Hepatic stellate cell (primary cell): ENCODE measurements around the gene CD93.

Experiments used
- DNase-seq: peaks from one replicate; pipeline ENCODE4 v3.0.0; 2011; ENCODE audit warnings: low spot score

CD93 gene

DNA sequence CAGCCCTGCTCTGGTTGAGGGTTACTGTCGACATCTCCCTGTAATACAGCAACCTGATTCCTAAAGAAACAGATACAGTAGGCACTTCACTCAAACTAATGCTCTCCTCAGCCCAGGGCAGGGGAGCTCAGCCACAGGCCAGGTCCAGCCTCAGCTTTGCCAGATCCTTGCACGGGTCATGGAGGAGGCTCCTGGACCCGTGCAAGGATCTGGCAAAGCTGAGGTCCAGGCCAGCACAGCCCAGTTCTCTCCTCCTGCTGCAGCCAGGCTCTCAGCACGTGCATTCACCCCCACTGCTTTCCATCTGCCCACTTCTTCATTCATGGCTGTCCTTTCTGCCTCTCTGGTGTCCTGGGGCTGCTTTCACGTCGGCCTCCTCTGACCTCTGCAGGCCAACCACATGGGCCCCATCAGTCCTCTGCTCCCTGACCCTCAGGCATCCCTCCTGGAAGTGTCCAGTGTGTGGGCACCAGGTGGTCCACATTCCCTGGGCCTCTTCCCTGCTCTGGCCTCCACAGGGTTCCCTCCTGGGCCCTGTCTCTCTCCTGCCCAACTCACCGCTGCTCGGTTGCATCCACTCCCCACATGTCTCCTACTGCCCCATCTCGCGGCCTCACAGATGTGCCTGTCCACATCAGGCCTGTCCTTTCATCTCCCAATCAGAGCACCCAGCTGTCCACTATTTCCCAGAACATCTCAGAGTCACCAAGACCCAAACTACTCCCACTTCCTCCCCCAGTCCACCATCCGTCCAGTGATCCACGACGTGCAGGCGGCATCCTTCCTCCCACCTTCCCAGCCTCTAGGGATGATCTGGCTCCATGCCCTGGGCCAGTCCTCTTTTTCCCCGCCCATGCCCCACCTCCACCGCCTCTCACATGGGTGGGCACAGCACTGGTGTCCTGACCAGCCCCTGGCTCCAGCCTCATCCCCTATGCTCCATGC is 11.8 kb upstream of the CD93 start:
- DNase-seq: no peak

DNA sequence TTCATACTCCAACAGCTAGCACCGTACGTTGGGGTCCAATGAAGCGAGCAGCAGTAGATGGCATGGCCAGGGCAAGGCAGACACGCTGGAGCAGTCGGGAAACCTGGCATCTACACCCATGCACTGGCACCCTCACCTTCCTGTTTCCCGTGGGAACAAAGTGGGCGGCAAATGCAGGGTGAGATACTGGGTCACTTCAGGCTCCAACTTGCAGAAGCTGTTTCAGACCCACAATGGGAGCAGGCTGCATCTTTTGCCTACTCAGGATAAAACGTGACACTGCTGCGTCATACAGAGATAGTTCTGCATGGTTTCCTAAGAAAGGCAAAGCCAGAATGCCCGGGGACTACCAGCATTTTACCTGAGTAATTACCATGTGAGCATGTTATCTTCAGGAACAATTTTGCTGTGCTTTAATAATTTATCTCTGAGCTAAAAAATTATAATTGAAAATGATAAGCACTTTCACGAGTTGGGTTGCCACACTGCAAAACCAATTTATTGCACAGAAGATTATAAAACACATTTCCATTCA is 10.9 kb upstream of the CD93 start:
- no peak for DNase-seq

DNA sequence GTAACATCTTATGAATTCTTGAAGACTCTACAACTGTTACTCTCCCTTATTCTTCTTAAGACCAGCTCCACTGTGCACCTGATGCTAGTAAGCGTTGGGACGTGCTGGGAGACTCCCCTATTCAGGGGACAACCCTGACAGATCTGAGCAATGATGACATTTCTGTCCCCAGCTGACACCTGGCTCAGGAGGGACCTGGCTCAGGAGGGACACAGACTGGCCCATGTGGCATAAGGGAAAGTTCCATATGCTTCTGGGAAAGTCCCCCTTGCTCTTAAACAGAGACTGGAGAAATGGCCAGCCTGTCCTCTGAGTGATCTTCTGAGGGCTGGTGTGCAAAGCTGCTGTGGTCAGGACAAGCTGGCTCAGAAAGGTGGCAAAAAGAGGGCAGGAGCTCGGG is 10.0 kb upstream of the CD93 start:
- no peak for DNase-seq

DNA sequence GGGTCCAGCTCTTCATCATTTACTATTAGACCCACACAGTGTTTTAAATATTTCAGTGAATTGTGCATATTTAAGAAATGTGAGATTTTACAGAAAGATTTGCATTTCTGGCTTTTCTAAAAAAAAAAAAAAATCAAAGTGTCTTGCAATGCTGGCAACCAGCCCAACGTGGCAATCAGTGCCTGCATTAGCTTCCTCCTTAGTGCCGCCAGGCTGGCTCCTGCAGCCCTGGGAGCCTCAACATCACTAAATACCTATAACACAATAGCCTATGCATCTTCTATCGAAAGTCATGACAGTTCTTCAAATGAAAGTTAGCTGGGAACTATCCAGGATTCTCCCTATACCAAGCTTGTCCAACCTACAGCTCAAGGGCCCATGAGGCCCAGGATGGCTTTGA is 9.4 kb upstream of the CD93 start:
- DNase-seq: no peak

DNA sequence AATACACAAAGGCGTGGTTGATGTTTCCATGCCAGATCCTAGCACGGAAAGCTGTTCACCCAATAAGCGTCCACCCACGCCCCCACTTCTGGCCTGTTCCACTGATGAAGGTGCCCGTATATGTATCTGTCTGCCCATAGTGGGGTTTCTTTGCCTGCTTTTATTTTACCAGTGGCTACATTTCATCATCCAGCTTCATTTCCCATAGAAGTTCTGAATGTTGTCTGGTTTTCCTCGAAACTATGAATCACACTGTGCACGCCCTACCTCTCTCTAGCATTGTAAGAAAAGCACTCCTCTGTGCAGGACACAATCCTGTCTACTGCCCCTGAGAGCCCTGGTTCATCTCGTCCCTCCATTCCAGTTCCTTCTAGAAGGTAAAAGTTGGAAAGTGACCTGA is 8.8 kb upstream of the CD93 start:
- DNase-seq: no peak

DNA sequence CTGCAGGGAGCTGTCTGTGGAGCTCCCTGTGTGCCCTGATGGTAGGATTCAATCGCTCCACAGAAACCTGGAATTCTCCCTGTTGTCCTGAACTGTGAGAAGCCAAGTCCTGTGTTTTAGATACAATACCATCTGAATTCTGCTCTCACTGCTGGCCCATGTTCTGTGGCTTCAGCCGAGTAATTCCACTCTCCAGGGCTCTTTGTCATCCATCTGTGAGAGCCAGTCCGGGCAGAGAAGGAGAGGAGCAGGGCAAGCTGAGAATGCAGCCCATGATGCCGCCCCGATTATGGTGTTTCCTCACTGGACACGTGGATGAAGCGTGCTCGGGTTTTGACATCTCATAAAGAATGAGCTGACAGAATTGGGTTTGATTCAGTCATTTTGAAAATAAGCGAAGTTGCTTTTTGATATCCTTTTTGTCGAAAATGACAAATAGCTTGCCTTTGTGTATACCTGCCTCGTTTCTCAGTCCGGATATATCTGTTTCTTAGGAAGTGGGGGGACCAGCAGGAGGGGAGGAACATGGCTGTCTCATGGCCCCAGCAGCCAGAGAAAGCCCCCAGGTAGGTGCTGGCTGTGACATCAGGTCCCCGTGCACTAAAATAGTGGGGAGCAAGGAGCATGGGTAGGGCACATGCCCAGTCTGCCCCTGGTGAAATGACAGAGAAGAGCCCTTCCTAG is 8.2 kb upstream of the CD93 start:
- DNase-seq: no peak

DNA sequence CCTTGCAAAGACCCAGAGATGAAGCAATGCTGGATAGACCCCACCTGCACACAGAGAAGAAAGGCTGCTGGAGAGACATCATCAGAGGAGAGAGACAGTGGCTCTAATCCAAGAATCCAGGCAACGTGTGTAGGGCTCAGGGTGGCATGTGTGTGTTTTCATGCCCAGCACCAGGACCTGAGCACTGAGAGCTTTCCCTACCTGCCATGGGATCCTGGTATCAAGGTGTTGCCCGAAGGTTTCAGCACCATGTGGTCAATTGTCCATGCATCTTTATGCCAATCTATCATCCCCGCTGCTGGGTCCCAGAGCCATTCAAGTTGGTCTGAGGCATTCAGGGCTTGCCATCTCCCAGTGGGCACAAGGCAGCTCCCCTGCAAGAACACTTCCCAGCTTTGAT is 7.5 kb upstream of the CD93 start:
- no peak for DNase-seq

DNA sequence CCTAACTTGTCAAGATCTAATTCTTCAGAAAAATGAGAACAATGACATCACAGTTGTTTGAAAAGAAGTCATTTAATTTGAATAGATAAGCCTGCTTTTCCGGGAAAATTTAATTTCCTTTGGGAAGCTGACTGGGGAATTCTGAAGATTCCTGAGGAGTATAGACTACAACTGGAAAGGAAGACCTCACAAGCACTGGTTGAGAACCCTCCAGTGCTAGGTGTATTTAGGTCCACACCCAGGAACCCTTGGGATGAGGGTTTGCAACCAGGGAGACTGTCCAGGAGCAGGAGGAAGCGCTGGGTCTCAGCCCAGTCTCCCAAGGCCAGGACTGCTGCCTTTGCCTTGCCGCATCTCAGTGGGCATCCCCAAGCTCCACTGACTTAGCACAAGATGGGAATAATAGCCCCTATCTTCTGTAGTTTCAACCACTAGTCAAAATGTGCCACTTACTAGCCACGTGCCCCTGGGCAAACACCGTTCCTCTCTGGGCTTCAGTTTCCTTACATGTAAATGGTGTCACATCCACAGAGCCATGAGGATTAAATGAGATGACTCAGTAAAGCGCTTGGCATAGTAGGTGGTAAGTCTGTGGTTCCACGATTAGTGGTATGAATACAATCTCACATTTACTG is 6.9 kb upstream of the CD93 start:
- no peak for DNase-seq

DNA sequence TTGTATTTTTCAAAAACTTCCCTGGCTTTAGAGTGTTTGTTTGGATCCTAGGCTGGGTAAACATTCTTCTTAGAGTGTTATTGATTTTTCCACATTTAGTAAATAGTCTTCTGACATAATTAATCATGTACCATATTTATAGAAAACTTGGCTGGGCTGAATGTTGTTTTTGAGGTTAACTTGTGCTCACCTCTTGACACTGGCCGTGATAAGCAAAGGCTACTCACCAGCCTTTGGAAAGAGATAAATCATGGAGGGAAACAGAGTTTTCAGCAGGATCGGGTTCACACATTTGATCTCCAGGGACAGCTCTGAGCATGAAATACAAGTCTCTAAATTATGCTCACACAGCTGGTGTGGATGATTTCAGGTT is 6.2 kb upstream of the CD93 start:
- DNase-seq: no peak

DNA sequence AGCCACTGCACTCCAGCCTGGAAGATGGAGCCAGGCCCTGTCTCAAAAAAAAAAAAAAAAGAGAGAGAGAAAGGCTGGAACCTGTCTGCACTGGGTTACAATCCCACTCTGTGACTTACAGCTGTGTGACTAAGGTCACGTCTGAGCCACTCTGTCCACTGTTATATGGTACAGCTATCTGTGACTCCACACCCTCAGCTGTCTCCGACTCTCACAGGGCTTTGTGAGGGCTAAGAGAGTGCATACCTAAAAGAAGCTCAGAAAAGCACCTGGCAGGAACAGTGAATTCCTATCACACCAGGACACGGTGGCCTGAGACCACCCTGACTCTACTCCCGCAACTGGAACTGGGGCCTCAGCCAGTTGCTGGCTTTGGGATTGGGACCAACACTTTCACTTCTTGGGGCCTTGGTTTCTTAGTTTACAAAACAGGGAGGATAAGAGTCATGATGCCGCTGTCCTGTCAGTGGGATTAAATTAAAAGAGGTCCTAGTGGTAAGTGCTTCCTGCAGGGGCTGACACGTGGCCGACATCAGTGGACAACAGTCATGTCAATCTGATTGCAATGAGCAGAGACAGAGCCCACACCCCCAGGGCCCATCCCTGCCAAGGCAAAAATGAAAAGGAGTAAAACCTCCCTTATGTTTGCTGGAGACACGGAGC is 5.7 kb upstream of the CD93 start:
- no peak for DNase-seq

DNA sequence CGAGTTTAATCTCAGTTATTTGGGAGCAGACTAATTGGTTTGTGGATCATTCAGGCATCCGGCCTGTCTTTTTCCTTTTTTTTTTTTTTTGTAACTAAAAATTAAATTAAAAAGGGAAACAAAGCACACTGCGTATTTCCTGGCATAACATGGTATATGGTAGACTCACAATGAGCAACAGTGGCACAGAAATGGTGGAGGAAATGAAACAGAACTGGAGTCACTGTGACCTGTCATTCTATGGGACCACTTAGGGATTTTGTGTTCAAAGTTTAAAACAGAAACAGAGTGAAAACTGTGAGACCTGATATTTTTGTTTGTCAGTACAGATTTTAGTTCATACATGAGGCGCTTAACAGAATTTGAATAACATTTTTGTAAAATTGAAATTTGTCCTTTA is 4.8 kb upstream of the CD93 start:
- no peak for DNase-seq

DNA sequence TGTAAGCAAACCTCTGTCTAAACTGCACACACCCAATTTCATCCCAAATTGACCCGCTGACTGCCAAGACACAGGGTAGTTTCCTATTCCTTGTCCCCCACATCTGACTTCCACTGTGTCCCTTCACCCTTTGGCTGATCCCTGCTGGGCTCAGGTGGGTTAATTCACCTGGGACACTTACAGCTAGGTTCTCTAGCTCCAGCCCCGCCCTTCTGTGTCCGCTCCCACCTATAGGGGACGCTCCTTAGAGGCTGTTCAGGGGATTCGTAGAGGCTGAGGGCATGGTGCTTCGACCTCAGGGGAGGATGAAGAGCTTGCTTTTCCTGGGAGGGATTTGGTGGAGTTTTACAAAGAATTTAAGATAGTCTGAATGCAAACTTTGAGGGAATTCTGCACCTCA is 4.0 kb upstream of the CD93 start:
- DNase-seq: no peak

DNA sequence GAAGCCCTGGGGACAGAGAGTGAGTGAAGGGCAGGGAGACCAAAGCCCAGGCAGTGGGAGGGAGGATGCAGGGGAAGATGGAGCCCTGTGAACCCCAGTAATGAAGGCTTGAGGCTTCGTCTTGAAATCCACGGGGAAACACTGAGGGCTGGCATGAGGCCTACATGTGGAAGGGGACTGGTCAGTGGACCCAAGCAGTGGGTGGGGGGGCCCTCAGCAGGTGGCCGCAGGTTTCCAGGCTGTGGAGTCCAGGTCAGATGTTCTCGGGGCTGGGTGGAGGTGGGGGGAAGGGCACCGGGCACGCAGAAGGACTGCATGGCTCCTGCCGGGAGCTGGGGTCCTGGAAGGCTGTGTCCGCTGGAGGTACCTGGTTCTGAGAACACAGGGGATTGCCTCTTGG is 2.7 kb upstream of the CD93 start:
- DNase-seq: no peak

DNA sequence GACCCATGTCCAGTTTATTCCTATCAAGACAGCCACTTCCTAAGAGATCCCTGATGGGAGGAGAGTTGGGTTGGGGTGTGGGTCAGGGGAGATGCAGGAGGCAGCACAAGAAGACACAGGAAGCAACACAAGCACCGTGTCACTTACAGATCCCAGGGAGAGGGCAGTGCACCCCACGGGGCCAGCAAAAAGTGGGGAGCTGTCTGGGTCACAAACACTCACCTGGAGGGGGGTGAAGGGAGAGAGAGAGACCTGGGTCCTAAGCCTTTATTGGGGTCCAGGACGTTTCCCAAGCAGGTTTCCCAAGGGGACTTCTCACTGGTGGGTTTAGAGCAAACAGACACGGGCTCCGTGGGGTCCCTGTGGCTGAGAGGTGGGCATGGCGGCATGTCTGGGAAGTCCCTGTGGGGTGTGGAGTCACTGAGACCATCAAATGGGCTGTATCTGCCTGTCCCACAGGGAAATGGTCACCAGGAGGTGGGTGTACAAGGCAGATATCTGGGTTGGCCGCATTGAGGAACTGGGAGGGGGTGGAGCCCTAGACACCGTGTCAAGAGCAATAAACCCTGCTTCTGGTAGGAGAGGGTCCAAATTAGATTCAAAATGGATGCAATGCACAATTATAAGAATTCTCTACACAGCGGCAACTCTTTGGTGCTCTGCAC is 1.6 kb upstream of the CD93 start:
- no peak for DNase-seq

DNA sequence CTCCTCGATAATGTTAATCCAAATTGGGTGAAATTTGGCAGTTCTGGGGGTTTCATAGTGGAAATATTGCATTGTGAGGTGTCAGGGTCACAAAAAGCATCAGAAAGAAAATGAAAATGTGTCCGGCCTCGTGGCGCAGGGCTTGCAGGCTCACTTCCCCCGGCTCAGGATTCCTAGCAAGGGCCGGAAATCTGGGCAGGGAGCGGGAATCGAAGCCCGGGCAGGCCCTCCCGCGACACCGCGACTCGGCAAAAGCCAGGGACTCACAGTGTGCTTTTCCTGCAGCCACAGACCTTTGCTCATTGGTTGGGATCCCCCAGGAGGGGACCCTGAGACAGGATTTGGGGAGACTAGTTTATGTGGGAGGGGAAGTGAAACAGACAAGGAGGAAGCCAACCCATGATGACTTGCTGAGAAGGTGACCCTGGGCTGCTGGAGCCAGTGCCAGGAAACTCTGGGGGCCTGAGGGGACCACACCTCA is 847 bp upstream of the CD93 start:
- DNase-seq: no peak

DNA sequence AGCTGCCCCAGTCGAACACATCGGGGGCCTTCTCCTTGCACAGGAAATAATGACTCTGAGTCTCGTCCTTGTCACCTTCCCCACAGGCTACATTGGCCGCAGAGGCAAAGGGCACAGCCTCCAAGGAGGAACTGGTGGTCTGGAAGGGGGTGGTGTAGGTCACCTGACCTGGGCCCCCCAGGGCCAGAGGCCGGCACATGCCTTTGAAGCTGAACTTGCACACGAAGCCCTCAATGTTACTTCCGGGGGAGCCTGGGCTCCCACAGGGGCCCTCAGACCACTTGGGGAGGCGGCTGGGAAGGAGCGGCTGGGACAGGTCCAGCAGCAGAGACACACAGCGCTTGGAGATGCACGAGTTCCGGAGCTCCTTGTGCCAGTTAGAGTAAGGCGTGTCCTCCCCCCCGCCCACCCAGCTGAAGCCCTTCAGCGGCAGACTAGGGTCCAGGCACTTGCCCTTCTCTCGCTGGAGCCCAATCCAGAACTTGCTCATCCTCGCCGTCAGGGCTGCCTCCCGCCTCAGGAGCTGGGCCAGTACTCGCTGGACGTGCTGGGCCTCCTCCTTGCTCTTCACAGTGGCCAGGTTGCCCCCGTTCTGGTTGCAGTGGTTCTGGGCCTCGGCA is 578 bp downstream of the CD93 start:
- no peak for DNase-seq

DNA sequence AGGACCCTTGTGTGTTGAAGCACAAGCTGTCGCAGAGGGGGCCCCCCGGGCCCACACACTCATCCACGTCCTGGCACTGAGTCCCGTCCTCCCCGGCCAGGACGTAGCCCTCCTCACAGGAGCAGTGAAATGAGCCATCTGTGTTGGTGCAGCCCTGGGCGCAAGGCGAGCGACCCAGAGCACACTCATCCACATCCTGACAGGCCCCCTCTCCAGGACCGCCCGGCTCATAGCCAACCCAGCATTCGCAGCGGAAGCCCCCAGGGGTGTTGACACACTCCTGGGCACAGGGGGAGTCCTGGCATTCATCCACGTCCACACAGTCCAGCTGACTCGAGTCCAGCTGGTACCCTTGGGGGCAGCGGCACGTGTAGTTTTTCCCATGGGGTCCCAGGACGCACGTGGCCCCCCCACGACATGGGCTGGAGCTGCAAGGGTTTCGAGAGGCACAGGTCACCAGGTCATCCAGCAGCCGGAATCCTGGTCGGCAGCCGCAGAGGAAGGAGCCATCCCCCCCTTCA is 1.2 kb downstream of the CD93 start:
- no peak for DNase-seq

DNA sequence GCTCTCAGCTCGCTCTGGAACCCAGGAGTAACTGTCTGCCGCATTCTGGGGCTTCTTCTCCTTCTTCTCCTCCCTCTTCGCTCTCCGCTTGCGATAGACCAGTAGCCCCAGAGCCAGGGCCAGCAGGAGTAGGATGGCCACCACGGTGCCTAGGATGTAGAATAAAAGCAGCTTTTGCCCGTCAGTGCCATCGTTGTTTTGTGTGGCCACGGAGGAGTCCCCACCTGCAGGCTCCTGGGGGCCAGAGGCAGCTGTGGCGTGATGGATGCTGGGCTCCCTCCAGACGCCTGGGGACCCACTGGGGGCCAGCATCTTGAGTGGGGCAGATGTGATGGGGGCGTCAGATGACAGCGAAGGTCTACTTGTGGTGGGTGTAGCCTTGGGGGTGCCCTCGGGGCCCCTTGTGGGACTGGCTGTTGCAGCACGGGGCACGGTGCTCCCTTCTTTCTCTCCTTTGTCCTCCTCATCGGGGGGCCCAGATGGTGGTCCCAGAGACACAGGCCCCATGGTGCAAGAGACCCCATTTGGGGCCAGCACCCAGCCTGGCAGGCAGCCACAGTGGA is 1.8 kb downstream of the CD93 start:
- DNase-seq: no peak

DNA sequence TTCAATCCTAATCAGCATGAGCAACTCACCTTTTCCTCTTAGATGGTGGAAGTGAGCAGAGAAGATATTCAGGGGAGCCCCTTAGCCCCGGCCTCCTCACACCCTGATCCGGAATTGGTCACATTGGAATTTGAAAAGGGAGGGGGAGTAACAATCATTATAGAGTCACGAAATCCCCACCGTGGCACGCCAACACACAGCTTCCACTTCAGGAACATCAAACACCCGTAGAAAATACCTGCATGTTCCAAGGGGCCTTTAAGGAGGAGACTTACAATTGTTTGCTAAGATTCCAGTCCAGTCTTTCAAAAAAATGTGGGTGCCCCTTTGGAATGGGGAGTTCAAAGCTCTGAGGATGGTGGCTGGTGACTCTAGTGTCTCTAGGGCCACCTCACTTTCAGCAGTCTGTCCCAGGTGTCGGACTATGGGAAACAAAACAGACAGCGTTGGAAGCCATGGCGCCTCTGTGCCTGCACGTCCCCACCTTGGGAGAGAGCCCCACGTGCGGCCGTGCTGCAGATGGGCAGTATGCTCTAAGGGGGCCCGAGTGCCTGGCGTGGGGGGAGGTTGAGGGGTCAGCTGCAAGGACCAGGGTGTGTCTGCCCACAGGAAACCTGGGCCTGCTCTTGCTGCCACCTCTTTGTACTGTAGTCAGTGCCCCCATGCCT is 2.4 kb downstream of the CD93 start:
- DNase-seq: no peak
